A549 (cell line): ENCODE results near the gene HOXB8.
A peak's percentile ranks its signal among the peaks of the same experiment; 100 is the strongest.

Source experiments
- CEBPB ChIP-seq, 2 experiments: fragments of >200 bp in 1 of 2; sonication (Bioruptor Twin) in 1 of 2; formaldehyde crosslinking in 1 of 2; IDR thresholded peaks; 2 replicates each; pipeline ENCODE4 v1.6.1; 2012 to 2016
- CHD2 ChIP-seq: fragments of 150-350 bp; IDR thresholded peaks from 2 replicates; pipeline ENCODE4 v1.6.1; 2014; ENCODE audit warnings: low read length; ENCODE audit not compliant: partially characterized antibody
- CHD4 ChIP-seq: fragments of 200-600 bp; sonication (generic); IDR thresholded peaks from 2 replicates; pipeline ENCODE4 v1.6.1; 2016; ENCODE audit warnings: antibody characterized with exemption, mild to moderate bottlenecking, borderline replicate concordance
- HOXB13 ChIP-seq: fragments of 250-450 bp; sonication (Bioruptor Pico); IDR thresholded peaks from 2 replicates; pipeline ENCODE4 v1.5.0; 2020; ENCODE audit warnings: low read depth, mild to moderate bottlenecking, moderate library complexity
- MAFK ChIP-seq: fragments of 450-650 bp; IDR thresholded peaks from 2 replicates; pipeline ENCODE4 v1.6.1; 2014; ENCODE audit not compliant: partially characterized antibody
- PBX3 ChIP-seq: IDR thresholded peaks from 2 replicates; pipeline ENCODE4 v1.6.1; 2012
- POLR2A ChIP-seq: IDR thresholded peaks from 2 replicates; pipeline ENCODE4 v1.6.1; 2012; ENCODE audit warnings: mild to moderate bottlenecking, low read length
- TP53 ChIP-seq: fragments of 250-450 bp; sonication (Bioruptor Pico); IDR thresholded peaks from 2 replicates; pipeline ENCODE4 v1.5.0; 2021; ENCODE audit warnings: mild to moderate bottlenecking, moderate library complexity
- USF2 ChIP-seq: fragments of 450-650 bp; IDR thresholded peaks from 2 replicates; pipeline ENCODE4 v1.6.1; 2014; ENCODE audit warnings: antibody characterized with exemption
- ZNF302 ChIP-seq: fragments of 250-450 bp; sonication (Bioruptor Pico); IDR thresholded peaks from 2 replicates; pipeline ENCODE4 v1.9.0; 2021; ENCODE audit warnings: inconsistent platforms, mild to moderate bottlenecking, moderate library complexity
- TF ChIP-seq, protein P1 (sequence below): fragments of >200 bp; sonication (Bioruptor Twin); formaldehyde crosslinking; IDR thresholded peaks from 3 replicates; pipeline ENCODE4 v1.5.1; 2016

DNA sequence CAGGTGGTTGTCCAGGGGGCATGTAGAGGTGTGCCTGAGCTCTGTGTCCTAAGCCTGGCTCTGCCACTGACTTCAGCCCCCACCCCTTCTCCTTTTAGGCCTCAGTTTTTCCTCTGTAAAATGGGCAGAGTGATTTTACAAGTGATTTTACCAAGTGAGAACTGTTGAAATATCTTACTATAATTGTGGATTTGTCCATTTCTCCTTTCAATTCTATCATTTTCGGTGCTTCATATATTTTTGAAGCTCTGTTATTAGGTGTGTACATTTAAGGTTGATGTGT lies 32.8 kb upstream of the HOXB8 start:
- TF ChIP-seq POLR2A (no peak), ZNF302 (CRISPR knock-in tag) (no peak), CHD4 (0 out of 2 replicates have a peak, but pooled peaks have one; percentile 83), MAFK (no peak), CEBPB (IDR thresholded peaks at IDR 0.05) (no peak), PBX3 (no peak), CHD2 (no peak), HOXB13 (CRISPR knock-in tag) (no peak), TP53 (CRISPR knock-in tag) (no peak), USF2 (no peak)
- TF ChIP-seq, protein P1, sequence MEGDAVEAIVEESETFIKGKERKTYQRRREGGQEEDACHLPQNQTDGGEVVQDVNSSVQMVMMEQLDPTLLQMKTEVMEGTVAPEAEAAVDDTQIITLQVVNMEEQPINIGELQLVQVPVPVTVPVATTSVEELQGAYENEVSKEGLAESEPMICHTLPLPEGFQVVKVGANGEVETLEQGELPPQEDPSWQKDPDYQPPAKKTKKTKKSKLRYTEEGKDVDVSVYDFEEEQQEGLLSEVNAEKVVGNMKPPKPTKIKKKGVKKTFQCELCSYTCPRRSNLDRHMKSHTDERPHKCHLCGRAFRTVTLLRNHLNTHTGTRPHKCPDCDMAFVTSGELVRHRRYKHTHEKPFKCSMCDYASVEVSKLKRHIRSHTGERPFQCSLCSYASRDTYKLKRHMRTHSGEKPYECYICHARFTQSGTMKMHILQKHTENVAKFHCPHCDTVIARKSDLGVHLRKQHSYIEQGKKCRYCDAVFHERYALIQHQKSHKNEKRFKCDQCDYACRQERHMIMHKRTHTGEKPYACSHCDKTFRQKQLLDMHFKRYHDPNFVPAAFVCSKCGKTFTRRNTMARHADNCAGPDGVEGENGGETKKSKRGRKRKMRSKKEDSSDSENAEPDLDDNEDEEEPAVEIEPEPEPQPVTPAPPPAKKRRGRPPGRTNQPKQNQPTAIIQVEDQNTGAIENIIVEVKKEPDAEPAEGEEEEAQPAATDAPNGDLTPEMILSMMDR = no peak
